Measurements from ENCODE around the gene ELANE.

ELANE gene

GRCh38 chr19:898663-899062 is 46.6 kb downstream of the ELANE start:
- DNase-seq, result no peak
- no peak for ATAC-seq

DNA sequence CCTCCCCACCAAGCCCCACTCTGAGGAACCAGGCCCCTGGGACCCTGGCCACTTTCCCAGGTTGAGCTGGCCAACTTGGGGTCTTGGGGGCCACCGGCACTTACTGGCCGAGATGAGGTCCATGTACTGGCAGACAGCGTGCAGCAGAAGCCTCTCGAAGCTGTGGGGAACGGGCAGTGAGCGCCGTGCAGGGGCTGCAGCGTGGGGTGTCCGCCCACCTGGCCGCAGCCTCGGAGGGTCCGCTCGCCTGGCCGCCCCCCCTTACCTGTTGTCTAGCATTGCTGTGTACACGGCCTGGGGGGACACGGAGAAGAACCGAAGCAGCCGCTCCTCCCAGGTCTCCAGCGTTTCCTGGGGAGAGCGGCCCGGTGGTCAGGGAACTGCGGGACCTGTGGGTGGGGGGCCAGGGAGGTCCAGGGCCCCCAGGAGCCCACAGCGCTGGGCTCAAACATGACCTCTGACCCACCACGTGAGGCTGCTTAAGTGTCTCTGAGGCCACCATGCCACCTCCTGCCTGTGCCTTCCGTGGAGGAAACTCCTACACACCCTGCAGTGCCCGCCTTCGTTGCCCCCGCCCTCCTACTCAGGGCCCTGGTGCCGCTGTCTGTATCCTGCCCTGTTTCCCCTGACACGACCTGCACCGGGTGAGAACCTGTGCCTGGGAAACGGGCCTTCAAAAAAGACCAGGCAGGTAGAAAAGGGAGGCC is 47.4 kb downstream of the ELANE start:
- DNase-seq, result no peak
- no peak for ATAC-seq

- no peak for ATAC-seq
These were observed 47.9 kb downstream of the ELANE start for GRCh38 chr19:900043-900301.

GRCh38 chr19:900302-901111 is 48.4 kb downstream of the ELANE start:
- no peak for DNase-seq

More at GRCh38 chr19:900043-900301, 47.9 kb downstream of the ELANE start:
- no peak for DNase-seq

GRCh38 chr19:901216-902092 is 49.4 kb downstream of the ELANE start:
- DNase-seq (no peak), ATAC-seq (no peak)

More at GRCh38 chr19:900302-901111, 48.4 kb downstream of the ELANE start:
- ATAC-seq, result peak; percentile 36

DNA sequence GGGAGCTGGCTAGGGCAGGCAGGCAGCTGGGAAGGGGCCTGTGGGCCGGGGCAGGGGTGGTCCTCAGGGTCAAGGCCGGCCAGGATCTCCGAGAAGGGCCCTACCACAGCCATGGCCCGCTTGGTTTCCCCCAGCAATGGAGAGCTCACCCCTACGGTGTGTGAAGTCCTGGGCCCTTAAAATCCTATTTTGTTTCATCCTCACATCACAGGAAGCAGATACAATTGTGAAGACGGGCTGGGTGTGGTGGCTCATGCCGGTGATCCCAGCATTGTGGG is 49.9 kb downstream of the ELANE start:
- no peak for DNase-seq
- no peak for ATAC-seq

GRCh38 chr19:902446-903226 is 50.5 kb downstream of the ELANE start:
- no peak for ATAC-seq
- DNase-seq, result no peak

DNA sequence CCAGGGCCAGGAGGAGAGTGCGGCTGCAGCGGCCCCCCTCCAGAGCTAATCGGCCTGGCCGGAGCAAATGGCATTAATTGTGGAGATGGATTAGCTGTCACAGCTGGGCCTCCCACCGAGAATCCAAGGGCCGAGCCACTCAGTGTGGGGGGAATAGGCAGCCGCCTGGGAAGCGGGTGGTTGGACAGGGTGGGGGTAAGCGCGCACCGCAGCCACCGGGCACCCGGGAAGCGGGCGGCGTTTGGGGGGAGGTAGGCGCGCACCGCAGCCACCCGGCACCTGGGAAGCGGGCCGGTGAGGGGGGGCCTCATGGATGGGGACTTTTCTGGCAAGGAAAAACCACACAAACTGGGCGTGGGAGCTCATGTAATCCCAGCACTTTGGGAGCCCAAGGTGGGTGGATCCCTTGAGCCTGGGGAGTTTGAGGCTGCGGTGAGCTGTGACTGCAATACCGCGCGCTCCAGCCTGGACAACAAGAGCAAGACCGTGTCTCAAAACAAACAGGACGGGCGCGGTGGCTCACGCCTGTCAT is 51.2 kb downstream of the ELANE start:
- ATAC-seq (no peak), DNase-seq (no peak)

DNA sequence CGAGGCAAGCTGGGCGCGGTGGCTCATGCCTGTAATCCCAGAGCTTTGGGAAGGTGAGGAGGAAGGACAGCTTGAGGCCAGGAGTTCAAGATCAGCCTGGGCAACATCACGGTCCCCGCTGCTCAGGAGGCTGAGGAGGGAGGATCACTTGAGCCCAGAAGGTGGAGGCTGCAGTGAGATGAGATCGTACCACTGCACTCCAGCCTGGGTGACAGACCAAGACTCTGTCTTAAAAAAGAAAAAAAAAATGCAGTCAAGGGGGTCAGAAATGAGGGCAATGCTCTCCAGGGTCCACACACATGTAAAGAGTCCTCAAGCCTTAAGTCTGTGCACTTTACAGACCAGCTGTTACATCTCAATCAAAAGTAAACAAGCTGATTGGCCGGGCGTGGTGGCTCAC is 52.4 kb downstream of the ELANE start:
- no peak for DNase-seq

More for the DNA sequence above, 52.4 kb downstream of the ELANE start:
- no peak for ATAC-seq

Measured in stimulated activated naive CD8-positive, alpha-beta T cell treated with anti-CD3 and anti-CD28 coated beads, Interleukin-15, Interleukin-2, amounts not matched to agents 100 U/mL and 50 U/mL, for 24 hours (primary cell).